LNCaP clone FGC (cell line): ENCODE measurements around the gene TMEM131.

Experiments
- DNase-seq: peaks from one replicate; pipeline ENCODE4 v3.0.0-alpha.2; 2011; ENCODE audit warnings: low read depth
- H3K4me3 ChIP-seq: 2 replicates; pipeline ENCODE4 v1.5.1; 2011; ENCODE audit warnings: mild to moderate bottlenecking, low read depth, low read length, control low read depth
- TF ChIP-seq, protein P1 (sequence below): IDR thresholded peaks from 2 replicates; pipeline ENCODE4 v1.5.1; 2012; ENCODE audit warnings: mild to moderate bottlenecking; ENCODE audit not compliant: control insufficient read depth, insufficient read depth; ENCODE audit errors: extremely low read depth

The TMEM131 gene

DNA sequence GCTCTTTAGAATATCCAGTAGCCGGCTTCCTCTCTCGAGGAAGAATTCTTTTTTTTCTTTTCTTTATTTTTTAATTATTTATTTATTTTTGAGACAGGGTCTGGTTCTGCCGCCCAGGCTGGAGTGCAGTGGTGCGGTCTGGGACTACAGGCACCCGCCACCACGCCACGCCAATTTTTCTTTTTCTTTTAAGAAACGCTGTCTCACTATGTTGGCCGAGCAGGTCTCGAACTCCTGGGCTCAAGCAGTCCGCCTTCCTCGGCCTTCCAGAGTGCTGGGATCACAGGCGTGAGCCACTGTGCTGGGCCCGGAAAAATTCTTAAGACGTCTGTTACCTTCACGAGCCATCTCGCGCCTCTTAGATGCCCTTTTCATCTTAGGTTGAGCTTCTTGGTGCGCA is 931 bp upstream of the TMEM131 start:
- TF ChIP-seq, protein P1, sequence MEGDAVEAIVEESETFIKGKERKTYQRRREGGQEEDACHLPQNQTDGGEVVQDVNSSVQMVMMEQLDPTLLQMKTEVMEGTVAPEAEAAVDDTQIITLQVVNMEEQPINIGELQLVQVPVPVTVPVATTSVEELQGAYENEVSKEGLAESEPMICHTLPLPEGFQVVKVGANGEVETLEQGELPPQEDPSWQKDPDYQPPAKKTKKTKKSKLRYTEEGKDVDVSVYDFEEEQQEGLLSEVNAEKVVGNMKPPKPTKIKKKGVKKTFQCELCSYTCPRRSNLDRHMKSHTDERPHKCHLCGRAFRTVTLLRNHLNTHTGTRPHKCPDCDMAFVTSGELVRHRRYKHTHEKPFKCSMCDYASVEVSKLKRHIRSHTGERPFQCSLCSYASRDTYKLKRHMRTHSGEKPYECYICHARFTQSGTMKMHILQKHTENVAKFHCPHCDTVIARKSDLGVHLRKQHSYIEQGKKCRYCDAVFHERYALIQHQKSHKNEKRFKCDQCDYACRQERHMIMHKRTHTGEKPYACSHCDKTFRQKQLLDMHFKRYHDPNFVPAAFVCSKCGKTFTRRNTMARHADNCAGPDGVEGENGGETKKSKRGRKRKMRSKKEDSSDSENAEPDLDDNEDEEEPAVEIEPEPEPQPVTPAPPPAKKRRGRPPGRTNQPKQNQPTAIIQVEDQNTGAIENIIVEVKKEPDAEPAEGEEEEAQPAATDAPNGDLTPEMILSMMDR = no peak
- DNase-seq = no peak
- H3K4me3 ChIP-seq = peak overlapping the region; percentile 86

GRCh38 chr2:97995026-97995733 is 568 bp downstream of the TMEM131 start:
- H3K4me3 ChIP-seq = peak overlapping the region; percentile 86
- TF ChIP-seq, protein P1 = 0 out of 2 replicates have a peak, but pooled peaks have one; percentile 4
- DNase-seq = no peak

DNA sequence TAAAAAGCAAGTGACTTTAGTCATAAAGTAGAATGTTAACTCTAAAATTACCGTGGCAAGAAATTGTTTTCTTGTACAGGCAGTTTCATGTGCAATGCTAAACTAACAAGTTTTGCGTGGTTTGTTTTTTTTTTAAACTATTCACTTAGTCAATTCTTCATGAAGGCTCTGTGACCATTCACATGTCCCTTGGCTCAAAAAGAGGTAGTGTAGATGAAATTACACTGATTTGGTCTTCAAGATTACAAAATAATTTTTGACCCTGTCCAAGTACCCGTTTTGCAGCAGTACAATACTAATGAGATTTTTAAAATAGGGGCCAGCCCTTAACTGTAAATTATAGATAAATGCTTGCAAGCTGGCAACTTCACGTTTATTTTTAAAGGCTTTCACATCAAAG is 1.3 kb downstream of the TMEM131 start:
- H3K4me3 ChIP-seq = peak overlapping the region; percentile 86
- no peak for DNase-seq
- TF ChIP-seq, protein P1 = no peak

GRCh38 chr2:97993926-97994325 is 1.8 kb downstream of the TMEM131 start:
- DNase-seq = no peak

GRCh38 chr2:97992836-97993825 is 2.6 kb downstream of the TMEM131 start:
- H3K4me3 ChIP-seq = peak overlapping the region; percentile 86
- TF ChIP-seq, protein P1 = no peak
- DNase-seq = no peak

More at GRCh38 chr2:97993926-97994325, 1.8 kb downstream of the TMEM131 start:
- H3K4me3 ChIP-seq = peak overlapping the region; percentile 86
- TF ChIP-seq, protein P1 = no peak

DNA sequence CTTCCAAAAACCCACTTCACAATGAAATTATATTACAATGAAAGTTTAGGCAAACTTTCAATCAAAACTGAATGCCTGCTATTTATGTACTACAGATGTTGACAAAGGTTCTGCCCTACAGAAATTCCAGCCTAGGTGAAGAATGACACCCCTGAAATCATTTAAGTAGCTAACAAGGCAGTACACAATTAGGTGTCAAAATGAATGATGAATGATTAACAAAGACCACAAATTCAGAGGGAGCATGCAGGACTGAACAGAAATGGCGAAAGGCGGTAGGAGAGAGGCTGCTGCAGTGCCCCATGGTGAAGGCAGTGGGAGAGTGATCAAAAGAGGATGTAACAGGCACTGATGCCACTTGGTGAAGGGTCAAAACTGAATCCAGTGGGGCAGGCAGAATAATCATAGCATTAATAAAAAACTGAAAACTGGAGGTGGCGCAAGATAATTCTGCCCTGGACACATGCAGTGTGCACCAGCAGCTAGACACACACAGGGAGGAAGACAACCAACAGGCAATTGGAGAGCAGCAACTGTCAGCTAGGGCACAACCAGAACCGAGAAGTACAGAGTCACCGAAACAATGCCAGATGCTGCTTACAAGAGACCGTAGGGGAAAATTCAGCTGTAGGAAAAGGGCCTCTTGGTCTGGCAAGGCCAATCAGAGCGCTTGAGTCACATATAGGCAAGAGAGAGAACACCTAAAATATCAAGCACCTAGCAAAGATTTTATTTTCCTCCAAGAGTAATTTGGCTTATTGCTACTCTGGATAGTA is 4.5 kb downstream of the TMEM131 start:
- no peak for DNase-seq

More for the DNA sequence above, 4.5 kb downstream of the TMEM131 start:
- no peak overlapping the region for H3K4me3 ChIP-seq
- TF ChIP-seq, protein P1 = no peak
